Stomach (tissue), 4 donors: ENCODE data around the gene VWA2.

Experiments used
- POLR2A ChIP-seq, 4 donors: fragments of 450-650 bp; IDR thresholded peaks; one replicate each; pipeline ENCODE4 v1.6.1; 2016; ENCODE audit warnings: antibody characterized with exemption in 4 of 4, control low read depth in 2 of 4, mild to moderate bottlenecking in 1 of 4, moderate library complexity in 1 of 4
- TF ChIP-seq, protein P1 (sequence below), 7 experiments: fragments of 450-650 bp in 4 of 7; fragments of 200-600 bp in 3 of 7; sonication (generic) in 3 of 7; IDR thresholded peaks; one replicate each; pipeline ENCODE4 v1.5.1; 2016 to 2019; ENCODE audit warnings: antibody characterized with exemption in 7 of 7, control low read depth in 2 of 7, mild to moderate bottlenecking in 1 of 7

DNA sequence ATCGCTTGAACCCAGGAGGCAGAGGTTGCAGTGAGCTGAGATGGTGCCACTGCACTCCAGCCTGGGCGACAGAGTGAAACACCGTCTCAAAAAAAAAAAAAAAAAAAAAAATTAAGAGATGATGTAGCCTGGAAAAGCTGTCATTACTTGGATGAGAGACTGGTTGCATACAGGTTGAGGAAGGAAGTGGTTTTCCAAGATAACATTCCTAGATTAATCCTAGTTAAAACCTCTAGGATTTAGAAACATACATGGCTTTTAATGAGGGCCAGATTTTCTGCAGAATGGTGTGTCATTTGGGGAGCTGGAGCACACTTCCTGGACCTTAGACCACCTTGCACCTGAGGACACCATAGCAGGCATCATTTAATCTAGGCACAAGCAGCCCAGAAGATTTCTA lies 17.8 kb downstream of the VWA2 start:
- TF ChIP-seq, protein P1, sequence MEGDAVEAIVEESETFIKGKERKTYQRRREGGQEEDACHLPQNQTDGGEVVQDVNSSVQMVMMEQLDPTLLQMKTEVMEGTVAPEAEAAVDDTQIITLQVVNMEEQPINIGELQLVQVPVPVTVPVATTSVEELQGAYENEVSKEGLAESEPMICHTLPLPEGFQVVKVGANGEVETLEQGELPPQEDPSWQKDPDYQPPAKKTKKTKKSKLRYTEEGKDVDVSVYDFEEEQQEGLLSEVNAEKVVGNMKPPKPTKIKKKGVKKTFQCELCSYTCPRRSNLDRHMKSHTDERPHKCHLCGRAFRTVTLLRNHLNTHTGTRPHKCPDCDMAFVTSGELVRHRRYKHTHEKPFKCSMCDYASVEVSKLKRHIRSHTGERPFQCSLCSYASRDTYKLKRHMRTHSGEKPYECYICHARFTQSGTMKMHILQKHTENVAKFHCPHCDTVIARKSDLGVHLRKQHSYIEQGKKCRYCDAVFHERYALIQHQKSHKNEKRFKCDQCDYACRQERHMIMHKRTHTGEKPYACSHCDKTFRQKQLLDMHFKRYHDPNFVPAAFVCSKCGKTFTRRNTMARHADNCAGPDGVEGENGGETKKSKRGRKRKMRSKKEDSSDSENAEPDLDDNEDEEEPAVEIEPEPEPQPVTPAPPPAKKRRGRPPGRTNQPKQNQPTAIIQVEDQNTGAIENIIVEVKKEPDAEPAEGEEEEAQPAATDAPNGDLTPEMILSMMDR (IDR thresholded peaks at IDR 0.05), result no peak
- TF ChIP-seq POLR2A (IDR thresholded peaks at IDR 0.05), result no peak
